Gastrocnemius medialis (tissue), 4 donors: ENCODE measurements around the gene GMNN. TPM values are rescaled to one million over a fixed set of nuclear protein-coding genes. Genes with fewer than 3 reads are reported as not detected.

Source experiments
- ATAC-seq, 2 donors: fragments of 150-250 bp; one replicate each; pipeline ENCODE4 v1.9.1; 2016
- DNase-seq, 2 donors: peaks; one replicate each; pipeline ENCODE4 v3.0.0-alpha.2; 2019
- H3K27ac ChIP-seq, 4 donors: fragments of 200-600 bp; sonication (generic); 1 replicate in 1 of 4; 2 replicates in 3 of 4; pipeline ENCODE4 v1.5.1; 2016 to 2018; ENCODE audit warnings: mild to moderate bottlenecking in 2 of 4, moderate library complexity in 1 of 4
- H3K27me3 ChIP-seq, 3 donors: fragments of 200-600 bp; sonication (generic) in 2 of 3; 1 replicate in 1 of 3; 2 replicates in 2 of 3; pipeline versions ENCODE4 v1.5.1 to v1.6.0; 2016 to 2019; ENCODE audit warnings: mild to moderate bottlenecking in 1 of 3, moderate library complexity in 1 of 3
- H3K36me3 ChIP-seq, 2 donors: fragments of 200-600 bp; sonication (generic) in 1 of 2; one replicate each; pipeline ENCODE4 v1.5.1; 2017 to 2018
- H3K4me1 ChIP-seq, 2 donors: fragments of 200-600 bp; sonication (generic) in 1 of 2; one replicate each; pipeline ENCODE4 v1.5.1; 2016 to 2017; ENCODE audit warnings: mild to moderate bottlenecking in 2 of 2
- H3K4me3 ChIP-seq, 4 donors: fragments of 200-600 bp; sonication (generic) in 3 of 4; 1 replicate in 1 of 4; 2 replicates in 3 of 4; pipeline ENCODE4 v1.5.1; 2016 to 2019; ENCODE audit warnings: mild to moderate bottlenecking in 2 of 4
- H3K9me3 ChIP-seq, 3 donors: fragments of 200-600 bp; sonication (generic) in 2 of 3; 1 replicate in 1 of 3; 2 replicates in 2 of 3; pipeline ENCODE4 v1.5.1; 2016 to 2019
- CTCF ChIP-seq, 5 experiments: fragments of 450-650 bp in 3 of 5; fragments of 200-600 bp in 2 of 5; sonication (generic) in 2 of 5; IDR thresholded peaks in 4 of 5; conservative IDR thresholded peaks in 1 of 5; 1 replicate in 4 of 5; 2 replicates in 1 of 5; pipeline ENCODE4 v1.5.1; 2016 to 2019; ENCODE audit warnings: antibody characterized with exemption in 5 of 5, mild to moderate bottlenecking in 3 of 5, moderate library complexity in 3 of 5
- POLR2A ChIP-seq, 2 donors: fragments of 450-650 bp; IDR thresholded peaks; one replicate each; pipeline ENCODE4 v1.6.1; 2017; ENCODE audit warnings: antibody characterized with exemption in 2 of 2, mild to moderate bottlenecking in 2 of 2, moderate library complexity in 2 of 2
- in situ Hi-C, 4 donors: fragments of 200-750 bp; cut with MboI; loops; one replicate each; pipeline versions ENCODE4 v1.15.0 to v1.8.0; 2017; ENCODE audit warnings: low sequenced_read_pairs in 4 of 4
- intact Hi-C: fragments of 100-400 bp; cut with DNase I; formaldehyde crosslinking; loops from one replicate; pipeline ENCODE4 v1.15.1; 2023; ENCODE audit warnings: low total_unique reads
- total RNA-seq, 4 donors: library from RNA; depleted of rRNA; stranded (reverse); fragments of >200 nt; gene quantifications; one replicate each; pipeline versions ENCODE4 v1.1.0 to v1.2.3, GENCODE V29; 2016

The GMNN gene
- total RNA-seq, 4 donors from 2014 or later, result 2.6 to 4.4 (median 3.3) TPM

DNA sequence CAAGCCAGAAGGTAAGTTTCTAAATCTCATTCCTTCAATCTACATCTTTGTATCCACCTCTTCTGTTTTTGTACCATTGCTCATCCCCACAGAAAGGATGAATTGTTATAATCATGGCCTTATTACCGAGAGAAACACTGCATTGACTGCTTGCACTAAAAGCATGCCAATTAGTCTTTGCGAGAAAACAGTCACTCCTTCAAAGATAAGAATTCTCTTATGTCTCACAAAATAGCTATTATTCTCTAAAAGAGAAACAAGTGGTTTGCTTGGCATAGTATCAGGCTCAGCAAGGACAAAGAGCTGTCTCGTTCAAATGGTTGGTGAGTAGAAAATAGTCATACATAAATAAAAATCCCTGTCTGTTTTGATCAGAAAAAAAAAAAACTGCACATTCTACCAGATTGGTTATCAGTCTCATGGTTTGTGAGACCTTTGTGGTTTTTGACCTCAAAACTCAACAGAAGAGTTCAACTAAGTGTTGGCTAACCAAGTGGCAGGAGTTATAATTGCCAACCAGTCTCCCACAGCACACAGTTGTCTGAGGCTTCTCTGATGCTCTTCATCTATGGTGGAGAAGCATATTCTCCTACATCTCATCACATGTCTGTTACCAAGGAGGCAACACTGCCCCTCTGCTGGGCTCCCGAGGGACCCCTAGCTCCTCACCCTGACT lies 59.1 kb downstream of the GMNN start:
- Histone ChIP-seq H3K4me1 (no peaks in the 10 kb centered on the region), H3K9me3 (no peaks in the 10 kb centered on the region), H3K27ac (no peak overlapping the region), H3K27me3 (no peaks in the 10 kb centered on the region), H3K4me3 (no peak overlapping the region), H3K36me3 (peaks cover 0 to 24% of the 10 kb centered on the region in 2 donors)
- intact Hi-C loops (no loop called here), in situ Hi-C loops (no loop called here)
- DNase-seq (no peak), ATAC-seq (no peak)
- TF ChIP-seq POLR2A (IDR thresholded peaks at IDR 0.05), result no peak
- TF ChIP-seq CTCF (IDR thresholded peaks at IDR 0.05 in 4 of 5, conservative IDR thresholded peaks at IDR 0.05 in 1 of 5), result no peak

Other genes starting within 250 kb of the GMNN start
- not detected for gene KIAA0319, start 128.7 kb upstream of the GMNN start, total RNA-seq
- 10 to 100 TPM; 17.6 to 44.2 (median 21.7) TPM for gene TDP2, start 108.0 kb upstream of the GMNN start, total RNA-seq
- gene ACOT13, start 107.9 kb upstream of the GMNN start, total RNA-seq, result 10 to 100 TPM; 13.6 to 28.2 (median 21.1) TPM
- gene C6orf62, start 55.8 kb upstream of the GMNN start, total RNA-seq, result 10 to 100 TPM; 24.1 to 50.7 (median 36.0) TPM
- gene ARMH2, start 24.0 kb downstream of the GMNN start, total RNA-seq, result not detected
- 10 to 100 TPM in 3 of 4 donors, 1 to 10 TPM in 1; 5.2 to 34.0 (median 21.2) TPM for gene RIPOR2, start 161.0 kb downstream of the GMNN start, total RNA-seq